Right hindlimb (tissue), 1 donor: Measurements from ENCODE around the gene IGSF6.

ENCODE experiments used
- DNase-seq: peaks from one replicate; pipeline ENCODE4 v3.0.0-alpha.2; 2018

IGSF6 gene

GRCh38 chr16:21598701-21599121 lies 53.7 kb downstream of the IGSF6 start:
- no peak for DNase-seq

DNA sequence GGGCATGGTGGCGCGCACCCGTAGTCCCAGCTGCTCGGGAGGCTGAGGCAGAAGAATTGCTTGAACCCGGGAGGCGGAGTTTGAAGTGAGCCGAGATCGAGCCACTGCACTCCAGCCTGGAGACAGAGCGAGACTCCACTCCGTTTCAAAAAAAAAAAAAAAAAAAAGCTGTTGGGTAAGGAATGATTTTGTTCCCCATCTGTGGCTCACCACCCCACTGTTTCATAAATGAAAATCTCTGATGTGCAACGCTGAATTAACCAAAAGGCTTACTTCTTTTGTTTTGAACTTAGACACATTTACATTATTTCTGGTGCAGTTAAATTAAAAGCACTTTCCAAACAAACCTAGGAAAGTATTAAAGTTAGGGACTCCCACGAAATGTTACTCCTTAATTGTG lies 54.2 kb downstream of the IGSF6 start:
- DNase-seq: no peak

GRCh38 chr16:21597561-21598030 lies 54.8 kb downstream of the IGSF6 start:
- no peak for DNase-seq

DNA sequence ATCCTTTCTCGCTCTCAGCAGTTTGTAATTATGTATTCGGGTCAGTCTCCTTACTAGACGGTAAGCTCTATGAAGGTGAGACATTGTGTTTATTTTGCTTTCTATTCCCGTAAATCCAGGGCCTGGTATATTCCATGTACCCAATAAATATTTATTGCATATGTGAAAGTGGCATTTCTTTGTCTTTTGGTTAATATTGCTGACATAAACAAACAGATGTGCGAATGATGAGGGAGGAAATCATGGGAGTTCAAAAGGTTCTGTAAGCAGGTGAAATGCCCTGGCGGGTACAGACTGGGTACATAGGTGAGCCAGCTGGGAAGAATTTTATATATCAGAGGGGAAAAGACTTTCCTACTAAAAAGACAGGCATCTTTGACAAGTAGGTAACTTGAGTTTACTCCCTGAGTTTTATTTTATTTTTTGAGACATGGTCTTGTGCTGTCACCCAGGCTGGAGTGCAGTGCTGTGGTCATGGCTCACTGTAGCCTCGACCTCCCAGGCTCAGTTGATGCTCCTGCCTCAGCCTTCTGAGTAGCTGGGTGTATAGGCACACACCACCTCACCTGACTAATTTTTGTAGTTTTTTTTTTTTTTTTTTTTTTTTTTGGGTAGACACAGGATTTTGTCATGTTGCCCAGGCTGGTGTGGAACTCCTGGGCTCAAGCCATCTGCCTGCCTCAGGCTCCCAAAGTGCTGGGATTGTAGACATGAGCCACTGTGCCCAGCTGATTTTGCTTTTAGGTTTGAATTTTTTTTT lies 58.7 kb downstream of the IGSF6 start:
- no peak for DNase-seq

- no peak for DNase-seq
These were observed 60.2 kb downstream of the IGSF6 start for GRCh38 chr16:21592191-21592590.

- no peak for DNase-seq
These were observed 61.6 kb downstream of the IGSF6 start for GRCh38 chr16:21590796-21591195.

GRCh38 chr16:21590287-21590686 lies 62.1 kb downstream of the IGSF6 start:
- DNase-seq: no peak

- DNase-seq: no peak
These were observed 62.9 kb downstream of the IGSF6 start for GRCh38 chr16:21589551-21589950.
